ENCODE measurements around the gene SYK. TPM values are rescaled to one million over a fixed set of nuclear protein-coding genes. Genes with fewer than 3 reads are reported as not detected.

SYK gene
- total and polyA plus RNA-seq, 2 donors (not counting 1 experiment from before 2014, with no cell fraction given) = not detected

GRCh38 chr9:90826326-90827020 is 24.9 kb downstream of the SYK start:
- no peak overlapping the region for H3K4me2 ChIP-seq (ENCODE audit: extremely low read depth, insufficient read depth, low read length)
- TF ChIP-seq CTCF (conservative IDR thresholded peaks at IDR 0.05 in 1 of 2, IDR thresholded peaks at IDR 0.05 in 1 of 2; ENCODE audit: low read depth in 1 of 2, low read length in 2 of 2) = no peak
- no peak for TF ChIP-seq EZH2 (IDR thresholded peaks at IDR 0.05; ENCODE audit: low read length, missing control alignments)
- H3K9me3 ChIP-seq (ENCODE audit: control insufficient read depth, insufficient read depth, low read depth, low read length) = no peaks in the 10 kb centered on the region
- H2AFZ ChIP-seq (ENCODE audit: low read length) = no peak overlapping the region
- H3K4me3 ChIP-seq (replicated peaks in 1 of 4; ENCODE audit: control extremely low read depth in 1 of 4, insufficient read depth in 1 of 4, low read depth in 3 of 4, low read length in 4 of 4) = no peak overlapping the region
- no peaks in the 10 kb centered on the region for H3K36me3 ChIP-seq (ENCODE audit: control insufficient read depth, insufficient read depth, low read length)
- H3K27ac ChIP-seq (ENCODE audit: insufficient read depth, low read length) = no peak overlapping the region
- H3K4me1 ChIP-seq (ENCODE audit: control insufficient read depth, extremely low read depth, insufficient read depth, low read length) = no peaks in the 10 kb centered on the region
- H3K27me3 ChIP-seq (ENCODE audit: control insufficient read depth, insufficient read depth, low read length) = no peaks in the 10 kb centered on the region
- no peaks in the 10 kb centered on the region for H3K79me2 ChIP-seq (ENCODE audit: control insufficient read depth, insufficient read depth, low read length)
- H4K20me1 ChIP-seq (ENCODE audit: control insufficient read depth, extremely low read depth, insufficient read depth, low read length) = no peaks in the 10 kb centered on the region
- DNase-seq (ENCODE audit: low read depth in 2 of 2) = no peak
- H3K9ac ChIP-seq (ENCODE audit: insufficient read depth, low read length) = no peak overlapping the region

GRCh38 chr9:90827181-90827871 is 25.7 kb downstream of the SYK start:
- Histone ChIP-seq H3K27ac (ENCODE audit: insufficient read depth, low read length) (no peak overlapping the region), H3K36me3 (ENCODE audit: control insufficient read depth, insufficient read depth, low read length) (no peaks in the 10 kb centered on the region), H3K79me2 (ENCODE audit: control insufficient read depth, insufficient read depth, low read length) (no peaks in the 10 kb centered on the region), H3K4me1 (ENCODE audit: control insufficient read depth, extremely low read depth, insufficient read depth, low read length) (no peaks in the 10 kb centered on the region), H4K20me1 (ENCODE audit: control insufficient read depth, extremely low read depth, insufficient read depth, low read length) (no peaks in the 10 kb centered on the region), H3K4me3 (replicated peaks in 1 of 4; ENCODE audit: control extremely low read depth in 1 of 4, insufficient read depth in 1 of 4, low read depth in 3 of 4, low read length in 4 of 4) (no peak overlapping the region), H3K9me3 (ENCODE audit: control insufficient read depth, insufficient read depth, low read depth, low read length) (no peaks in the 10 kb centered on the region), H3K4me2 (ENCODE audit: extremely low read depth, insufficient read depth, low read length) (no peak overlapping the region), H3K27me3 (ENCODE audit: control insufficient read depth, insufficient read depth, low read length) (no peaks in the 10 kb centered on the region), H3K9ac (ENCODE audit: insufficient read depth, low read length) (no peak overlapping the region), H2AFZ (ENCODE audit: low read length) (no peak overlapping the region)
- DNase-seq (ENCODE audit: low read depth in 2 of 2) = no peak
- TF ChIP-seq EZH2 (IDR thresholded peaks at IDR 0.05; ENCODE audit: low read length, missing control alignments) (no peak), CTCF (conservative IDR thresholded peaks at IDR 0.05 in 1 of 2, IDR thresholded peaks at IDR 0.05 in 1 of 2; ENCODE audit: low read depth in 1 of 2, low read length in 2 of 2) (no peak)

GRCh38 chr9:90830051-90830450 is 28.4 kb downstream of the SYK start:
- H3K79me2 ChIP-seq (ENCODE audit: control insufficient read depth, insufficient read depth, low read length) = no peaks in the 10 kb centered on the region
- H3K4me2 ChIP-seq (ENCODE audit: extremely low read depth, insufficient read depth, low read length) = no peak overlapping the region
- H3K9me3 ChIP-seq (ENCODE audit: control insufficient read depth, insufficient read depth, low read depth, low read length) = no peaks in the 10 kb centered on the region
- no peaks in the 10 kb centered on the region for H3K36me3 ChIP-seq (ENCODE audit: control insufficient read depth, insufficient read depth, low read length)
- H3K4me3 ChIP-seq (replicated peaks in 1 of 4; ENCODE audit: control extremely low read depth in 1 of 4, insufficient read depth in 1 of 4, low read depth in 3 of 4, low read length in 4 of 4) = no peak overlapping the region
- H4K20me1 ChIP-seq (ENCODE audit: control insufficient read depth, extremely low read depth, insufficient read depth, low read length) = no peaks in the 10 kb centered on the region
- H2AFZ ChIP-seq (ENCODE audit: low read length) = no peak overlapping the region
- no peaks in the 10 kb centered on the region for H3K4me1 ChIP-seq (ENCODE audit: control insufficient read depth, extremely low read depth, insufficient read depth, low read length)
- H3K27me3 ChIP-seq (ENCODE audit: control insufficient read depth, insufficient read depth, low read length) = no peaks in the 10 kb centered on the region
- no peak overlapping the region for H3K27ac ChIP-seq (ENCODE audit: insufficient read depth, low read length)
- TF ChIP-seq EZH2 (IDR thresholded peaks at IDR 0.05; ENCODE audit: low read length, missing control alignments) (no peak), CTCF (conservative IDR thresholded peaks at IDR 0.05 in 1 of 2, IDR thresholded peaks at IDR 0.05 in 1 of 2; ENCODE audit: low read depth in 1 of 2, low read length in 2 of 2) (no peak)
- H3K9ac ChIP-seq (ENCODE audit: insufficient read depth, low read length) = no peak overlapping the region
- no peak for DNase-seq (ENCODE audit: low read depth in 2 of 2)
